IMR-90 (cell line): ENCODE measurements around the gene SYNE1. TPM values are rescaled to one million over a fixed set of nuclear protein-coding genes. Genes with fewer than 3 reads are reported as not detected.

Source experiments
- CHD1 ChIP-seq: IDR thresholded peaks from 2 replicates; pipeline ENCODE4 v1.6.1; 2012; ENCODE audit warnings: low read depth, low read length, improper control_type of control experiment
- FOS ChIP-seq: fragments of 150-350 bp; IDR thresholded peaks from 2 replicates; pipeline ENCODE4 v1.6.1; 2016; ENCODE audit warnings: low read depth, low read length
- MAZ ChIP-seq: IDR thresholded peaks from 2 replicates; pipeline ENCODE4 v1.6.1; 2012; ENCODE audit warnings: low read depth, mild to moderate bottlenecking, low read length, improper control_type of control experiment, moderate library complexity, borderline replicate concordance
- polyA plus RNA-seq, 3 experiments: library from polyadenylated mRNA; depleted of rRNA; stranded (reverse); fragments of >200 nt; gene quantifications; 2 replicates each; pipeline ENCODE4 v1.2.3, GENCODE V29; 2012; ENCODE audit warnings: low replicate concordance in 1 of 3
- total RNA-seq: library from RNA; depleted of rRNA; stranded (reverse); fragments of >200 nt; gene quantifications from 2 replicates; pipeline ENCODE4 v1.2.3, GENCODE V29; 2012
- TF ChIP-seq, protein P1 (sequence below): fragments of 150-350 bp; IDR thresholded peaks from 2 replicates; pipeline ENCODE4 v1.6.1; 2017; ENCODE audit warnings: mild to moderate bottlenecking, antibody characterized with exemption, low read length, low read depth

The SYNE1 gene
- total and polyA plus RNA-seq, 2 of the 4 experiments (the other 2 are of a cell fraction) = 34.1 to 159 TPM

DNA sequence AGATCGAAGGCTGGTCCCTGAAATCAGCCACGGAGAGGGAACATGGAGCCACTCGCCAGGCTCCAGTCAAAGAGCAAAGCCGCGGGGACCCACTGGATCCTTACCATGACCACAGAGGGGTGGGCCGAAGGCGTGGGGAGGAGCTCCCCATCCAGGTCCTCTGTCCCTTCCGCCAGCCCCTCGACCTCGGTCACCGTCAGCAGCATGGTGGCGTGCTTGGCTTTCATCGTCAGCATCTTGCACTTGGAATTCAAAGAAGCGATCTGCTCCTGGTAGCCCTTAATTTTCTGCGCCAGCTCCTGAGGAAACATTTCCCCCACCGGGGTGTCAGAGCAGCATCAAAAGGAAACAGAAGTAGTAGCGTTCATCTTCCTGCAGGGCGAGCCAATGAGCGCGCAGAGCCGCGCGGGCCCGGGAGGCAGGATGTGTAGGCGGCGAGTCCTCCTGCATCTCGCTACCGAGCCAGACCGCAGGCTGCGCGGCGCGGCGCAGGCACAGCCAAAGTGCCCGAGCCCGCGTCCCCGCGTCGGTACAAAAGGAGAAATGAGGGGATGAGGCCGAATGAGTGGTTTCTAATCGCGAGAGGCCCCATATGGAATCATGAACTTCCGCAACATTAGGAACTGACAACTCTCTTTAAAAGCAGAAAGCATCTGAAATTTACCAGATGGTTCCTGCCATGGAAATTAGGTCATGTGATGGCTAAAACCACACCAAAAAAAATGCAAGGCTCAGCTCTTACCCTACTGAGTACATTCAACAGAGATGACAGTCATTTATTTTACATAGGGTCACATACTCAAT is 335.2 kb downstream of the SYNE1 start (continued):
- TF ChIP-seq, protein P1, sequence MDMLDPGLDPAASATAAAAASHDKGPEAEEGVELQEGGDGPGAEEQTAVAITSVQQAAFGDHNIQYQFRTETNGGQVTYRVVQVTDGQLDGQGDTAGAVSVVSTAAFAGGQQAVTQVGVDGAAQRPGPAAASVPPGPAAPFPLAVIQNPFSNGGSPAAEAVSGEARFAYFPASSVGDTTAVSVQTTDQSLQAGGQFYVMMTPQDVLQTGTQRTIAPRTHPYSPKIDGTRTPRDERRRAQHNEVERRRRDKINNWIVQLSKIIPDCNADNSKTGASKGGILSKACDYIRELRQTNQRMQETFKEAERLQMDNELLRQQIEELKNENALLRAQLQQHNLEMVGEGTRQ = peak; percentile 85
- TF ChIP-seq CHD1 = no peak
- TF ChIP-seq MAZ = peak; percentile 33; the same call in 1 of the 2 replicates
- no peak for TF ChIP-seq FOS
